NCI-H2196 treated with DMSO at 0.1 percent for 48 hours (cell line): ENCODE data around the gene SLC25A27.

Experiments
- DNase-seq: peaks from one replicate; lab custom pipeline; 2025; ENCODE audit not compliant: unreplicated experiment; lab: John Stamatoyannopoulos, UW

The SLC25A27 gene

GRCh38 chr6:46706464-46706863 is 53.7 kb downstream of the SLC25A27 start:
- no peak for DNase-seq

- DNase-seq = no peak
Measured at GRCh38 chr6:46711491-46711890, 58.7 kb downstream of the SLC25A27 start.

GRCh38 chr6:46715141-46715540 is 62.4 kb downstream of the SLC25A27 start:
- DNase-seq = no peak

- no peak for DNase-seq
Measured at GRCh38 chr6:46719099-46719498, 66.3 kb downstream of the SLC25A27 start.

- DNase-seq = no peak
Measured at GRCh38 chr6:46720401-46720800, 67.6 kb downstream of the SLC25A27 start.
